GM21367 (cell line): ENCODE results near the gene ASTN1.

Source experiments
- ATAC-seq: cut with Tn5 transposase; IDR thresholded peaks from one replicate; pipeline ENCODE4 v1.9.1; 2021; ENCODE audit not compliant: unreplicated experiment

ASTN1 gene

DNA sequence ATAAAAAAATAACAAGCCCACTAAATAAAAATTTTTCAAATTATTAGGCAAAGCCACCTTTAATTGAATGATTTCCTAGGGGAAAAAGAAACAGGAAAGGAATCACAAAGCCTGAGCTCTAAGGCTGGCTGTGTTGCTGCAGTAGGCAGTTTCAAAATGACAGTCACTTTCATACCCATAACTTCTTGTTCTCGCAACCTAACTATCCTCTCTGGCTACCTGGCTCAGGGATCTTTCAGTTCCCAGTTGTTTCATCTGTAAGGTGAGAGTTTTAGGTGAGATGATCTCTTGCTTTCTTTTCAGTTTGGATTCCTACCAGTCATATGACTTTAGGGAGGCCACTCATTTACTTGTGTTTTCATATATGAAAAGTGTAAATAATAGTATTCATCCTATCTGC is 226.1 kb downstream of the ASTN1 start:
- ATAC-seq = peak; percentile 65

DNA sequence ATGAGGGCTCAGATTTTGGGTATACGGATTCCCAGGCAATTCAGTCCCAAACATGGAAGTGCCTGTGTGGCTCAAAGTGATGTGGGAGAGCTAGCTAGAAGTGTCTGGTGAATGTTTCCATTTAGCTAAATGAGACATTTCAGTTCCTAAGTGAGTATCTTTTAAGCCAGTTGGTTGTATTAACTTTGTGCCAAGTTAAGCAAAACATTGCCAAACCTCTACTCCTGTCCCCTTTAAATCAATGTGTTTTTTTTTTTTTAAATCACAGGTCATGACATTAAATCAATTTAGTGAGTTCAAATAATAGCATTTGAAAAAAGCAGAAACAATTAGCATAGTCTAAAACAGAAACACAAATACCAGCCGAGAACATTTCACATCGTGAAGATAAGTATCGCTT is 230.1 kb downstream of the ASTN1 start:
- ATAC-seq = no peak

GRCh38 chr1:176932114-176933104 is 232.1 kb downstream of the ASTN1 start:
- ATAC-seq = no peak

DNA sequence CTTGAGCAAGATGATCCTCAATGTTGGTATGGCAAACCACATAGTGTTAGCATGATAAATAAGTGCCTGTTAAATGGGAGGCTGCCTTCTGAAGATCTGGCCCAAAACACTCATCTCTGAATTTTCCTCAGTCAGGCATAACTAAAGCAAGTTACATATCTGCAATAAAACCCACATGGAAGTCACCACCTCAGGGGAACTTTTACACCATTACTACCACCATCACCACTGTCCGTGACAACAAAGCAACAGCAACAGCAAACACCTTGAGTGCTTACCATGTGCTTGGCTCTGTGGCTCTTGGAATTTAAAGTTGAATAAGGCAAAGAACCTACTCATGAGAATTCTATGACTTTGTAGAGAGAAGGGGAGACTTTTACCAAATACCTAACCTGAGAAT is 233.0 kb downstream of the ASTN1 start:
- ATAC-seq = no peak

GRCh38 chr1:176926330-176927086 is 238.0 kb downstream of the ASTN1 start:
- ATAC-seq = no peak

GRCh38 chr1:176925223-176925622 is 239.3 kb downstream of the ASTN1 start:
- no peak for ATAC-seq

- no peak for ATAC-seq
These were observed 241.2 kb downstream of the ASTN1 start for GRCh38 chr1:176923283-176923682.

- ATAC-seq = no peak
These were observed 244.8 kb downstream of the ASTN1 start for GRCh38 chr1:176919386-176920378.

DNA sequence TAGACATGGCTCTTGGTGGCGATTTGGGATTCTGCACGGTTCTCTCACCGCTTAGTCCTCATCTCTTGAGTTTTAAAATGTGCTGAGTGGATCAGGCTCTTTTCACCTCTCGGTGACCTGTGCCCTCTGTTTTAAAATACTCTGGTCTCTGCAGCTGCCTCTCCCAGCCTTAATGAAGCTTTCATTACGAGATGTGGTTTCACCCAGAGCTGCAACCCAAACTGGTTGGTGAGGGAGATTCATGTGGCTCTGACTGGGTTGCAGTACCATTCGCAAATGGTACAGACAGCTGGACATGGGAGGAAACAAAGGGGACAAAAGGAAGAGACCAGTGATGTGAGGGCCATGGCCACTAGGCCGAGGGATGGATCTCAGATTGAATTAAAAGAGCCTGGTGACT is 258.9 kb downstream of the ASTN1 start:
- no peak for ATAC-seq

- ATAC-seq = no peak
These were observed 260.3 kb downstream of the ASTN1 start for GRCh38 chr1:176904057-176904751.

DNA sequence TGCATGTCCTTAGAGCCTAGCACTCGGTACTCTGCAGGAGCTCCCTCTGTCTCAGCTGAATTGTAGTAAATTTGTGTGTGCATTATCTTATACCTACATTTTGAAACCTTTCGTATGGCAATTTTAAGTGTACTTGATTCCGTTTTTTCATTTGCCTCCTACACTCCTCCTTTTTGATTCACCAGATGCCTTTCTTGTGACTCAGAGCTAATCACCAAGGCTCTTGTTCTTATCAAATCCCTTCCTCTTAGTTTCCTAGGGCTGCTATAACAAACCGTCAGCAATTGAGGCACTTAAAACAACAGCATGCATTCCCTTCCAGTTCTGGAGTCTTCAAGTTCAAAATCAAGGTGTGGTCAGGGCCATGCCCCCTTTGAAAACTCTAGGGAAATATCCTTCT is 261.0 kb downstream of the ASTN1 start:
- no peak for ATAC-seq

- no peak for ATAC-seq
These were observed 265.2 kb downstream of the ASTN1 start for GRCh38 chr1:176899321-176899720.

DNA sequence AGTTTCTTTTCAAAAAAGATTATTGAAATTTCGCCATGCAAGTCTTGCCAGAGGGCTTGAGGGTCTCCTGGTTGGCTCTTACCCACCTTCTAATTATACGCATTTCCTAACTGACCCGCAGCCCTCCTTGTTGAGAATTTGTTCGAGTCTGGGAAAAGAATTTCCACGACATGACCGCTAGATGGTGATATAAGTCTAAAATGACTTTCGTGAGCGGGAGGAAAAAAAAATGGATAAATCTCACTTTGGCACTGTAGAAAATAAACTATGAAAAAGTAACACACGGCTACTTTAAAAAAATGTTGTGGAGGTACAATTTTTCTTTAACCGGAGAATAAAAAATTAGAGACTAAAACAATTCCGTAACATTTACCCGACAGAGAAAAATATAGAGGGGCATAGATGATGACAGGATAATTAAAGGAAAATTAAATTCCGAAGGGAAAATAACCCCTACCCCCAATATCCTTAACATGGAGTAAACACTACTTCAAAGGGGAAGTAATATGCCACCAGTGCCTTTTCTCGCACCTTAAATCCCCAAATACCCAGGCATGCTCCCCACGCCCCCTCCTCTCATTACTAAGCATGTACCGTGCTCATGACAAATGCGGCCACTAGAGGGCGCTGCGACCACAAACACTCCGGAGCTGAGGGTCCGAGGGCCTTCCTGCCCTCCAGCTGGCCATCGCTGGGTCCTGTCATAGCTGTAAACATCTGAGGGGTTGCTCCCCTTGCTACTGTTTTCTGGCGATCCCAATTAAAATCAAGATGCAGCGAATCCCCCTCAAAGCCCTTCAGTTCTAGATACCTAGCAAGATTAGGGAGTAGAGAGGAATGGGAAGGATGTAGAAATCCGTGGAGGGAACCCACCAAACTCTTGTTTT is 266.9 kb downstream of the ASTN1 start:
- ATAC-seq = no peak

- no peak for ATAC-seq
These were observed 268.3 kb downstream of the ASTN1 start for GRCh38 chr1:176896216-176896615.

- ATAC-seq = no peak
These were observed 270.1 kb downstream of the ASTN1 start for GRCh38 chr1:176894450-176894849.

- no peak for ATAC-seq
These were observed 270.7 kb downstream of the ASTN1 start for GRCh38 chr1:176893625-176894352.

- no peak for ATAC-seq
These were observed 276.0 kb downstream of the ASTN1 start for GRCh38 chr1:176888471-176889032.

GRCh38 chr1:176885751-176886150 is 278.8 kb downstream of the ASTN1 start:
- ATAC-seq = no peak
